HepG2 (cell line): Measurements from ENCODE around the gene CAPN10. TPM values are rescaled to one million over a fixed set of nuclear protein-coding genes. Genes with fewer than 3 reads are reported as not detected.

Experiments
- CAMTA2 ChIP-seq: sonication (generic); formaldehyde crosslinking; IDR thresholded peaks from 2 replicates; pipeline ENCODE4 v1.4.0; 2020; ENCODE audit warnings: mild to moderate bottlenecking, missing genetic modification reagents, borderline replicate concordance
- CC2D1A ChIP-seq: sonication (generic); formaldehyde crosslinking; IDR thresholded peaks from 2 replicates; pipeline ENCODE4 v1.8.1; 2023; ENCODE audit warnings: mild to moderate bottlenecking, missing genetic modification reagents
- FOXO1 ChIP-seq: sonication (generic); formaldehyde crosslinking; IDR thresholded peaks from 2 replicates; pipeline ENCODE4 v1.4.0; 2020; ENCODE audit warnings: missing genetic modification reagents
- IRX3 ChIP-seq: sonication (generic); formaldehyde crosslinking; IDR thresholded peaks from 2 replicates; pipeline ENCODE4 v1.8.1; 2023; ENCODE audit warnings: mild to moderate bottlenecking, low read depth, missing genetic modification reagents, borderline replicate concordance
- KAT8 ChIP-seq: IDR thresholded peaks from 2 replicates; pipeline ENCODE4 v1.6.1; 2016; ENCODE audit warnings: missing genetic modification reagents, missing compliant biosample characterization
- KDM2A ChIP-seq: sonication (generic); formaldehyde crosslinking; IDR thresholded peaks from 2 replicates; pipeline ENCODE4 v1.4.0; 2020; ENCODE audit warnings: low read depth, missing genetic modification reagents, borderline replicate concordance
- MXI1 ChIP-seq: IDR thresholded peaks from 3 replicates; pipeline ENCODE4 v1.6.1; 2012; ENCODE audit warnings: low read depth, low read length, inconsistent platforms, borderline replicate concordance
- NR2F2 ChIP-seq: IDR thresholded peaks from 2 replicates; pipeline ENCODE4 v1.6.1; 2012; ENCODE audit warnings: low read depth, inconsistent platforms, borderline replicate concordance
- PPARG ChIP-seq: conservative IDR thresholded peaks from 2 replicates; pipeline ENCODE4 v1.6.1; 2016; ENCODE audit warnings: missing biosample characterization, missing genetic modification reagents
- SRSF1 ChIP-seq: fragments of 200-400 bp; formaldehyde crosslinking; optimal IDR thresholded peaks from 2 replicates; pipeline ENCODE3; 2017; ENCODE audit warnings: mild to moderate bottlenecking, low read depth, low read length, moderate library complexity
- SYNCRIP ChIP-seq: fragments of 200-400 bp; formaldehyde crosslinking; IDR thresholded peaks from 2 replicates; pipeline ENCODE4 v1.6.1; 2018; ENCODE audit warnings: mild to moderate bottlenecking, low read depth, low read length; ENCODE audit not compliant: insufficient read depth
- ZFP36L1 ChIP-seq: sonication (generic); formaldehyde crosslinking; IDR thresholded peaks from 2 replicates; pipeline ENCODE4 v1.8.0; 2022; ENCODE audit warnings: mild to moderate bottlenecking, missing genetic modification reagents, moderate library complexity
- ZKSCAN8 ChIP-seq: IDR thresholded peaks from 2 replicates; pipeline ENCODE4 v1.6.1; 2016; ENCODE audit warnings: borderline replicate concordance, missing genetic modification reagents, missing compliant biosample characterization
- ZNF335 ChIP-seq: sonication (generic); formaldehyde crosslinking; IDR thresholded peaks from 2 replicates; pipeline ENCODE4 v1.4.0; 2020; ENCODE audit warnings: missing genetic modification reagents
- ZNF367 ChIP-seq: sonication (generic); formaldehyde crosslinking; IDR thresholded peaks from 2 replicates; pipeline ENCODE4 v1.4.0; 2020; ENCODE audit warnings: missing genetic modification reagents, borderline replicate concordance
- ZNF430 ChIP-seq: sonication (generic); formaldehyde crosslinking; IDR thresholded peaks from 2 replicates; pipeline ENCODE4 v1.9.0; 2021; ENCODE audit warnings: mild to moderate bottlenecking, missing genetic modification reagents
- ZNF562 ChIP-seq: sonication (generic); formaldehyde crosslinking; IDR thresholded peaks from 2 replicates; pipeline ENCODE4 v1.8.0; 2022; ENCODE audit warnings: missing genetic modification reagents, borderline replicate concordance
- ZNF713 ChIP-seq: sonication (generic); formaldehyde crosslinking; IDR thresholded peaks from 2 replicates; pipeline ENCODE4 v1.4.0; 2020; ENCODE audit warnings: mild to moderate bottlenecking, missing genetic modification reagents
- ZNF850 ChIP-seq: sonication (generic); formaldehyde crosslinking; conservative IDR thresholded peaks from 2 replicates; pipeline ENCODE4 v1.9.0; 2021; ENCODE audit warnings: mild to moderate bottlenecking, missing genetic modification reagents
- ZSCAN30 ChIP-seq: sonication (generic); formaldehyde crosslinking; IDR thresholded peaks from 2 replicates; pipeline ENCODE4 v1.5.0; 2020; ENCODE audit warnings: mild to moderate bottlenecking, missing genetic modification reagents
- polyA plus RNA-seq, 8 experiments: library from polyadenylated mRNA; depleted of rRNA in 3 of 8; stranded (reverse) in 7 of 8; unstranded in 1 of 8; fragments of >200 nt; fragmentation: Illumina TruSeq in 4 of 8; extraction: Trizol in 4 of 8; gene quantifications; 2 replicates each; pipeline versions ENCODE4 v1.2.1 to v1.2.3, GENCODE V29; 2011 to 2016; ENCODE audit warnings: low read depth in 4 of 8, missing spikeins in 1 of 8, mixed read lengths in 1 of 8; ENCODE audit not compliant: insufficient read depth in 1 of 8
- total RNA-seq, 5 experiments: library from RNA; depleted of rRNA; stranded (reverse); fragments of >200 nt; fragmentation: Illumina TruSeq; extraction: Trizol; gene quantifications; 2 replicates each; pipeline ENCODE4 v1.2.3, GENCODE V29; 2016; ENCODE audit warnings: low read depth in 1 of 5
- TF ChIP-seq, protein P1 (sequence below): sonication (generic); formaldehyde crosslinking; IDR thresholded peaks from 2 replicates; pipeline ENCODE4 v1.4.0; 2020; ENCODE audit warnings: mild to moderate bottlenecking, missing genetic modification reagents
- TF ChIP-seq, protein P2 (sequence below): sonication (generic); formaldehyde crosslinking; IDR thresholded peaks from 2 replicates; pipeline ENCODE4 v1.4.0; 2020; ENCODE audit warnings: missing genetic modification reagents, borderline replicate concordance
- TF ChIP-seq, protein P3 (sequence below): IDR thresholded peaks from 2 replicates; pipeline ENCODE4 v1.6.1; 2016

The CAPN10 gene
- total and polyA plus RNA-seq, 2 of the 13 experiments (the other 11 are each of a cell fraction or from before 2014, with no cell fraction given) = 27.6 to 32.4 TPM

DNA sequence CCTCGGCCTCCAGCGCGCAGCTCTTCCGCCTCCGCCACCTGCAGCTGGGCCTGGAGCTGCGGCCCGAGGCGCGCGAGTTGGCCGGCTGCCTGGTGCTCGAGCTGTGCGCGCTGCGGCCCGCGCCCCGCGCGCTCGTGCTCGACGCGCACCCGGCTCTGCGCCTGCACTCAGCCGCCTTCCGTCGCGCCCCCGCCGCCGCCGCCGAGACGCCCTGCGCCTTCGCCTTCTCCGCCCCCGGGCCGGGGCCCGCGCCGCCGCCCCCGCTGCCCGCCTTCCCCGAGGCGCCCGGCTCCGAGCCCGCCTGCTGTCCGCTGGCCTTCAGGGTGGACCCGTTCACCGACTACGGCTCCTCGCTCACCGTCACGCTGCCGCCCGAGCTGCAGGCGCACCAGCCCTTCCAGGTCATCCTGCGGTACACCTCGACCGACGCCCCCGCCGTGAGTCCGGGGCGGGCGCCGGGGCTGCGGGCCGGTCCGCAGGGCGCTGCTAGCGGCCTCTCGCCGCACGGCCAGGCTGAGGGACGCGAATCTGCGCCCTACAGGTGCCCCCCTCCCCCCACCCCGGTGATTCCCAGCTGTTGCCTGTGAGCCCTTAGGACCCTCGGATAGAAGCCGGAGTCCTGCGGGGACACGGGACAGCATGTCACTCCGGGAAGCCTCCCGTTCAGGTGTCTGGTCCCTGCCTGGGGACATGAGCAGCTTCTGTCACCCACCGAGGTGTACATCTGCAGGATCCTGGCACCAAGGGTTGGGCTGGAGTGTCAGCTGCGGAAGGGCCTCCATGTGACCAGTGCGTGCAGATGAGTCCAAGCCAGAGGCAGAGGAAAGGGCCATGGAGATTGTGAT is 17.6 kb upstream of the CAPN10 start (continued):
- TF ChIP-seq PPARG (CRISPR knock-in tag) (no peak), ZNF562 (no peak), FOXO1 (no peak), ZKSCAN8 (CRISPR knock-in tag) (no peak), MXI1 (no peak), ZNF713 (CRISPR knock-in tag) (no peak), ZNF335 (CRISPR knock-in tag) (no peak), KDM2A (CRISPR knock-in tag) (peak; percentile 75), ZNF430 (0 out of 2 replicates have a peak, but pooled peaks have one; percentile 36), ZNF850 (CRISPR knock-in tag) (no peak), ZFP36L1 (CRISPR knock-in tag) (no peak), NR2F2 (no peak), ZSCAN30 (CRISPR knock-in tag) (no peak), CC2D1A (CRISPR knock-in tag) (no peak), IRX3 (CRISPR knock-in tag) (0 out of 2 replicates have a peak, but pooled peaks have one; percentile 23), SRSF1 (peak; percentile 1), ZNF367 (no peak), SYNCRIP (no peak), CAMTA2 (CRISPR knock-in tag) (peak; percentile 72; the same call in 1 of the 2 replicates), KAT8 (CRISPR knock-in tag) (no peak)
- TF ChIP-seq, protein P1, sequence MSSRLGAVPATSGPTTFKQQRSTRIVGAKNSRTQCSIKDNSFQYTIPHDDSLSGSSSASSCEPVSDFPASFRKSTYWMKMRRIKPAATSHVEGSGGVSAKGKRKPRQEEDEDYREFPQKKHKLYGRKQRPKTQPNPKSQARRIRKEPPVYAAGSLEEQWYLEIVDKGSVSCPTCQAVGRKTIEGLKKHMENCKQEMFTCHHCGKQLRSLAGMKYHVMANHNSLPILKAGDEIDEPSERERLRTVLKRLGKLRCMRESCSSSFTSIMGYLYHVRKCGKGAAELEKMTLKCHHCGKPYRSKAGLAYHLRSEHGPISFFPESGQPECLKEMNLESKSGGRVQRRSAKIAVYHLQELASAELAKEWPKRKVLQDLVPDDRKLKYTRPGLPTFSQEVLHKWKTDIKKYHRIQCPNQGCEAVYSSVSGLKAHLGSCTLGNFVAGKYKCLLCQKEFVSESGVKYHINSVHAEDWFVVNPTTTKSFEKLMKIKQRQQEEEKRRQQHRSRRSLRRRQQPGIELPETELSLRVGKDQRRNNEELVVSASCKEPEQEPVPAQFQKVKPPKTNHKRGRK (CRISPR knock-in tag) = no peak
- TF ChIP-seq, protein P2, sequence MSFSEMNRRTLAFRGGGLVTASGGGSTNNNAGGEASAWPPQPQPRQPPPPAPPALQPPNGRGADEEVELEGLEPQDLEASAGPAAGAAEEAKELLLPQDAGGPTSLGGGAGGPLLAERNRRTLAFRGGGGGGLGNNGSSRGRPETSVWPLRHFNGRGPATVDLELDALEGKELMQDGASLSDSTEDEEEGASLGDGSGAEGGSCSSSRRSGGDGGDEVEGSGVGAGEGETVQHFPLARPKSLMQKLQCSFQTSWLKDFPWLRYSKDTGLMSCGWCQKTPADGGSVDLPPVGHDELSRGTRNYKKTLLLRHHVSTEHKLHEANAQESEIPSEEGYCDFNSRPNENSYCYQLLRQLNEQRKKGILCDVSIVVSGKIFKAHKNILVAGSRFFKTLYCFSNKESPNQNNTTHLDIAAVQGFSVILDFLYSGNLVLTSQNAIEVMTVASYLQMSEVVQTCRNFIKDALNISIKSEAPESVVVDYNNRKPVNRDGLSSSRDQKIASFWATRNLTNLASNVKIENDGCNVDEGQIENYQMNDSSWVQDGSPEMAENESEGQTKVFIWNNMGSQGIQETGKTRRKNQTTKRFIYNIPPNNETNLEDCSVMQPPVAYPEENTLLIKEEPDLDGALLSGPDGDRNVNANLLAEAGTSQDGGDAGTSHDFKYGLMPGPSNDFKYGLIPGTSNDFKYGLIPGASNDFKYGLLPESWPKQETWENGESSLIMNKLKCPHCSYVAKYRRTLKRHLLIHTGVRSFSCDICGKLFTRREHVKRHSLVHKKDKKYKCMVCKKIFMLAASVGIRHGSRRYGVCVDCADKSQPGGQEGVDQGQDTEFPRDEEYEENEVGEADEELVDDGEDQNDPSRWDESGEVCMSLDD (CRISPR knock-in tag) = no peak
- TF ChIP-seq, protein P3, sequence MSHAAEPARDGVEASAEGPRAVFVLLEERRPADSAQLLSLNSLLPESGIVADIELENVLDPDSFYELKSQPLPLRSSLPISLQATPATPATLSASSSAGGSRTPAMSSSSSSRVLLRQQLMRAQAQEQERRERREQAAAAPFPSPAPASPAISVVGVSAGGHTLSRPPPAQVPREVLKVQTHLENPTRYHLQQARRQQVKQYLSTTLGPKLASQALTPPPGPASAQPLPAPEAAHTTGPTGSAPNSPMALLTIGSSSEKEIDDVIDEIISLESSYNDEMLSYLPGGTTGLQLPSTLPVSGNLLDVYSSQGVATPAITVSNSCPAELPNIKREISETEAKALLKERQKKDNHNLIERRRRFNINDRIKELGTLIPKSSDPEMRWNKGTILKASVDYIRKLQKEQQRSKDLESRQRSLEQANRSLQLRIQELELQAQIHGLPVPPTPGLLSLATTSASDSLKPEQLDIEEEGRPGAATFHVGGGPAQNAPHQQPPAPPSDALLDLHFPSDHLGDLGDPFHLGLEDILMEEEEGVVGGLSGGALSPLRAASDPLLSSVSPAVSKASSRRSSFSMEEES = no peak
